ENCODE results near the gene TAPBP.

- TF ChIP-seq CTCF (IDR thresholded peaks at IDR 0.05; ENCODE audit: borderline replicate concordance, extremely low read depth, low read length, poor library complexity, severe bottlenecking) (no peak), EZH2 (IDR thresholded peaks at IDR 0.05; ENCODE audit: borderline replicate concordance, low read depth, low read length, severe bottlenecking) (no peak)
Observed at GRCh38 chr6:33273129-33273923, 40.6 kb downstream of the TAPBP start.
